Caco-2 (cell line): ENCODE results near the gene PRLH. TPM values are rescaled to one million over a fixed set of nuclear protein-coding genes. Genes with fewer than 3 reads are reported as not detected.

Source experiments
- BruUV-seq: library from RNA; stranded (reverse); fragments of 400-500 nt; replicated peaks from 2 replicates; lab custom pipeline; 2021; lab: Mats Ljungman, UMichigan
- CTCF ChIA-PET: fragments of 300-600 bp; sonication (Branson Sonifier 250); formaldehyde crosslinking; loops from one replicate; lab custom pipeline; 2022; ENCODE audit warnings: antibody characterized with exemption; lab: Charles Lee
- POLR2A ChIA-PET: fragments of 300-600 bp; sonication (Branson Sonifier 250); formaldehyde crosslinking; loops from one replicate; lab custom pipeline; 2022; ENCODE audit warnings: antibody characterized with exemption; lab: Charles Lee
- DNase-seq, 2 experiments: peaks; one replicate each; pipeline versions ENCODE4 v3.0.0 to v3.0.0-alpha.2; 2020 to 2022
- H3K27me3 ChIP-seq: replicated peaks from 2 replicates; pipeline ENCODE4 v1.6.0; 2011; ENCODE audit warnings: low read length; ENCODE audit not compliant: control insufficient read depth, insufficient read depth
- H3K36me3 ChIP-seq: 2 replicates; pipeline ENCODE4 v1.5.1; 2011; ENCODE audit warnings: low read length; ENCODE audit not compliant: control insufficient read depth, insufficient read depth
- H3K4me1 ChIP-seq: fragments of 250-450 bp; sonication (Bioruptor Pico); 2 replicates; pipeline ENCODE4 v1.5.1; 2020; ENCODE audit warnings: mild to moderate bottlenecking
- H3K4me3 ChIP-seq: 2 replicates; pipeline ENCODE4 v1.5.1; 2011; ENCODE audit warnings: low read depth, mild to moderate bottlenecking, control low read depth, low read length
- H3K9me3 ChIP-seq: fragments of 250-450 bp; sonication (Bioruptor Pico); 2 replicates; pipeline ENCODE4 v1.5.1; 2020; ENCODE audit warnings: mild to moderate bottlenecking, moderate library complexity
- H3K27ac Mint-ChIP-seq: one replicate; pipeline ENCODE4 v1.8.0; 2022; ENCODE audit warnings: mixed read lengths; ENCODE audit not compliant: unreplicated experiment
- H3K27me3 Mint-ChIP-seq: one replicate; pipeline ENCODE4 v1.8.0; 2022; ENCODE audit warnings: mixed read lengths; ENCODE audit not compliant: insufficient read depth, unreplicated experiment
- H3K36me3 Mint-ChIP-seq: one replicate; pipeline ENCODE4 v1.8.0; 2022; ENCODE audit warnings: mild to moderate bottlenecking, mixed read lengths; ENCODE audit not compliant: insufficient read depth, unreplicated experiment
- H3K4me1 Mint-ChIP-seq: one replicate; pipeline ENCODE4 v1.8.0; 2022; ENCODE audit warnings: low read depth, mixed read lengths; ENCODE audit not compliant: unreplicated experiment
- H3K4me3 Mint-ChIP-seq: one replicate; pipeline ENCODE4 v1.8.0; 2022; ENCODE audit warnings: mild to moderate bottlenecking, moderate library complexity, mixed read lengths; ENCODE audit not compliant: unreplicated experiment
- H3K9me3 Mint-ChIP-seq: one replicate; pipeline ENCODE4 v1.8.0; 2022; ENCODE audit warnings: mixed read lengths; ENCODE audit not compliant: unreplicated experiment
- intact Hi-C: fragments of 100-400 bp; cut with micrococcal nuclease; formaldehyde crosslinking; loops from one replicate; pipeline ENCODE4 v1.10.0; 2022; ENCODE audit not compliant: unreplicated experiment
- total RNA-seq: library from RNA; stranded (reverse); gene quantifications from 2 replicates; pipeline ENCODE4 v1.2.3, GENCODE V29; 2022
- TF ChIP-seq, protein P1 (sequence below), 2 experiments: fragments of 200-600 bp in 1 of 2; IDR thresholded peaks; 1 replicate in 1 of 2; 2 replicates in 1 of 2; pipeline versions ENCODE4 v1.5.1 to v1.8.0; 2011 to 2022; ENCODE audit warnings: antibody characterized with exemption in 1 of 2, control low read depth in 1 of 2, inconsistent platforms in 1 of 2, low read depth in 1 of 2, low read length in 1 of 2, mild to moderate bottlenecking in 1 of 2, moderate library complexity in 1 of 2; ENCODE audit not compliant: insufficient read depth in 1 of 2, severe bottlenecking in 1 of 2, unreplicated experiment in 1 of 2

PRLH gene
- total RNA-seq, 1 experiment from 2014 or later, result not detected

DNA sequence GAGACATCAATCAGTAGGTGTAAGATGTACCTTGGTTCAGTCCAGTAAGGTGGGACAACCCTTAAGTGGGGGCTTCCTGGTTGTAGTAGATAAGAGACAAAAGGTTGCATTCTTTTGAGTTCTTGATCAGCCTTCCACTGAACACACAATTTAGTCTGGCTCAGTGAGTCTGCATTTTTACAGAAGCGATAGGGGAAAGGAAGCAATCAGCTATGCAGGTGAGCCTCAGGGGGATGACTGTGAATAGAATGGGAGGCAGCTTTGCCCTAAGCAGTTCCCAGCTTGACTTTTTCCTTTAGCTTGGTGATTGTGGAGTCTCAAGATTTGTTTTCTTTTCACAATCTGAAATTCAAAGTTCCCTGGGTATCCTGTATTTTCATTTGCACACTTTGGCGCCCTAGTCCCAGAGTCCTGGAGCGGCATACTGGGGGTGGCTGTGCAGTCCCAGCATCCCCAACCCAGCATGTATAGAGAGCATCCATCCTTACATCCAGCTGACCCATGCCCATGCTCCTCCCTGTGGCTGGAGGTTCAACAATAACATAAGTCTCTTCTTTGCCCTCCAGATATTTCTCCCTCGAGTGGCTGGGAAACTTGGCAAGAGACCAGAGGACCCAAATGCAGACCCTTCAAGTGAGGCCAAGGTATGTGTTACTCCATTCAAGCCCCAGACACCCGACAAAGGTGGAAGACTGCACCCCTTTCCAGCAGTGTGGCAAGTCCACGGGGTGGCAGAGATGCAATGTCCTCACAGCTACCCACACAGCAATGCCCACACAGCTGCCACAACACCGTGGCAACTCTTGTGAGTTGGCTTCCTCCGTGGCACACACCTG lies 20.1 kb upstream of the PRLH start:
- Mint-ChIP-seq H3K27ac (no peak overlapping the region), H3K4me3 (no peak overlapping the region), H3K9me3 (no peaks in the 10 kb centered on the region), H3K27me3 (no peaks in the 10 kb centered on the region), H3K36me3 (no peaks in the 10 kb centered on the region), H3K4me1 (peaks cover 10% of the 10 kb centered on the region)
- no peak for DNase-seq
- ChIA-PET CTCF (no interaction called here), POLR2A (no interaction called here)
- H3K9me3 ChIP-seq, result no peaks in the 10 kb centered on the region
- H3K4me1 ChIP-seq, result no peaks in the 10 kb centered on the region; the same call in 1 of the 2 replicates
- TF ChIP-seq, protein P1, sequence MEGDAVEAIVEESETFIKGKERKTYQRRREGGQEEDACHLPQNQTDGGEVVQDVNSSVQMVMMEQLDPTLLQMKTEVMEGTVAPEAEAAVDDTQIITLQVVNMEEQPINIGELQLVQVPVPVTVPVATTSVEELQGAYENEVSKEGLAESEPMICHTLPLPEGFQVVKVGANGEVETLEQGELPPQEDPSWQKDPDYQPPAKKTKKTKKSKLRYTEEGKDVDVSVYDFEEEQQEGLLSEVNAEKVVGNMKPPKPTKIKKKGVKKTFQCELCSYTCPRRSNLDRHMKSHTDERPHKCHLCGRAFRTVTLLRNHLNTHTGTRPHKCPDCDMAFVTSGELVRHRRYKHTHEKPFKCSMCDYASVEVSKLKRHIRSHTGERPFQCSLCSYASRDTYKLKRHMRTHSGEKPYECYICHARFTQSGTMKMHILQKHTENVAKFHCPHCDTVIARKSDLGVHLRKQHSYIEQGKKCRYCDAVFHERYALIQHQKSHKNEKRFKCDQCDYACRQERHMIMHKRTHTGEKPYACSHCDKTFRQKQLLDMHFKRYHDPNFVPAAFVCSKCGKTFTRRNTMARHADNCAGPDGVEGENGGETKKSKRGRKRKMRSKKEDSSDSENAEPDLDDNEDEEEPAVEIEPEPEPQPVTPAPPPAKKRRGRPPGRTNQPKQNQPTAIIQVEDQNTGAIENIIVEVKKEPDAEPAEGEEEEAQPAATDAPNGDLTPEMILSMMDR (IDR thresholded peaks at IDR 0.05; ENCODE audit: insufficient read depth in 1 of 2, low read depth in 1 of 2, low read length in 1 of 2, severe bottlenecking in 1 of 2, unreplicated experiment in 1 of 2), result no peak
- H3K36me3 ChIP-seq, result no peaks in the 10 kb centered on the region
- H3K27me3 ChIP-seq, result no peaks in the 10 kb centered on the region
- no peak overlapping the region for H3K4me3 ChIP-seq
- no TSS peak for BruUV-seq
- intact Hi-C loops, result no loop called here

DNA sequence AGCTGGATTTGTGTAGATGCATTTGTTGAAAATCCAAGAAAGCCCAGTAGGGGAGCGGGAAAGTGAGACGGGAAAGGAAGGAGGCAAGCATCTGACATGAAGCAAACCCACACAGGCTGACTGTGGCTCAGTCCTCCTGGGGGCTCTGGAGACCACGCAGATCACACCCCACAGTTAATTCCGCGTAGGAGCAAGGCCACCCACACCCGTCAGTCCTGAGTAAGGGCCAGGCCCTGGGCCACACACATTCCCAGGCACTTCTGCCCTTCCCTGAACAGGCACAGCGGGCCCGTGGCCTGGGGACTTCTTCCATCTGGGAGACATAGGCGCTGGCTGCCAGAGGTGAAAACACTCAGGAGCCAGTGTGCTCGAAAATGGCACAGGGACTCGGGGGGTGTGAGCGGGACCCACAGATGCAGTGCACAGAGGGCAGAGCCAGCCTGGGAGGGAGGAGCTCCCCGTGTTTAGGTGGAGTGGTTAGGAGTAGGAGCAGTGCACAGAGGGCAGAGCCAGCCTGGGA lies 19.4 kb upstream of the PRLH start:
- intact Hi-C loops, result no loop called here
- DNase-seq, result no peak
- ChIA-PET POLR2A (no interaction called here), CTCF (no interaction called here)
- Histone ChIP-seq H3K36me3 (no peaks in the 10 kb centered on the region), H3K4me3 (no peak overlapping the region), H3K27me3 (no peaks in the 10 kb centered on the region), H3K4me1 (no peaks in the 10 kb centered on the region), H3K9me3 (no peaks in the 10 kb centered on the region)
- no peak overlapping the region for H3K27ac Mint-ChIP-seq
- no TSS peak for BruUV-seq
- TF ChIP-seq, protein P1 (IDR thresholded peaks at IDR 0.05; ENCODE audit: insufficient read depth in 1 of 2, low read depth in 1 of 2, low read length in 1 of 2, severe bottlenecking in 1 of 2, unreplicated experiment in 1 of 2), result no peak
- peaks cover 5% of the 10 kb centered on the region for H3K4me1 Mint-ChIP-seq
- H3K36me3 Mint-ChIP-seq, result no peaks in the 10 kb centered on the region
- H3K4me3 Mint-ChIP-seq, result no peak overlapping the region
- H3K9me3 Mint-ChIP-seq, result no peaks in the 10 kb centered on the region
- H3K27me3 Mint-ChIP-seq, result no peaks in the 10 kb centered on the region

DNA sequence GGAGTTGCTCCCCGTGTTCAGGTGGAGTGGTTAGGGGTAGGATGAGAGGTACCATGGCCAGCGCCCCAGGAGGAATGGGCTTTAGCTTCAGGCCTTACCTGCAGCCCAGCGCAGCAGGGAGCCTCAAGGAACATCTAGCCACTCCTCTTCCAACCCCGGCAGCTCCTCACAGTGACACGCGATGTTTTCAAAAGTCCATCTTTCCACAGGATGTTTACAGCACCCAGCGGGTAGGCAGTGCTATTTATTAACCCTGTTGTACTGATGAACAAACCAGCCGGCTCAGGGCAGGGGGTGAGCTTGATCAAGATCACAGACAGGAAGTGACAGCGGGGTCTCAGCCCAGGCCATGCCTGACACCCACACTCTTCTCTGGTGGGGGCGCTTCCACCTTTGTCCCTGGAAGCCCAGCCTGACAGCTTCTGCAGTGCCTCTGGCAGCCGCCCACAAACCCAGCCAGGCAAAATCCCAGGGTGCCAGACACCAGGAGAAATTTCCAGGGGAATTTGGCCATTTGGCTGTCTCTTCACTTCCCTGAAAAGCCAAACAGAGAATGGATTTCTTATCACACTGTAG lies 18.4 kb upstream of the PRLH start:
- no peaks in the 10 kb centered on the region for H3K9me3 ChIP-seq
- peak in 1 of 2 experiments; percentile 15 for DNase-seq
- H3K27me3 ChIP-seq, result no peaks in the 10 kb centered on the region
- no peaks in the 10 kb centered on the region for H3K36me3 ChIP-seq
- H3K36me3 Mint-ChIP-seq, result no peaks in the 10 kb centered on the region
- intact Hi-C loops, result no loop called here
- TF ChIP-seq, protein P1 (IDR thresholded peaks at IDR 0.05; ENCODE audit: insufficient read depth in 1 of 2, low read depth in 1 of 2, low read length in 1 of 2, severe bottlenecking in 1 of 2, unreplicated experiment in 1 of 2), result no peak
- no peak overlapping the region for H3K4me3 ChIP-seq
- no peaks in the 10 kb centered on the region for H3K27me3 Mint-ChIP-seq
- CTCF ChIA-PET, result no interaction called here
- BruUV-seq, result no TSS peak
- POLR2A ChIA-PET, result no interaction called here
- H3K4me1 Mint-ChIP-seq, result peaks cover 5% of the 10 kb centered on the region
- no peaks in the 10 kb centered on the region for H3K9me3 Mint-ChIP-seq
- no peak overlapping the region for H3K4me3 Mint-ChIP-seq
- H3K4me1 ChIP-seq, result no peaks in the 10 kb centered on the region
- no peak overlapping the region for H3K27ac Mint-ChIP-seq
